ENCODE measurements around the gene RPL26. TPM values are rescaled to one million over a fixed set of nuclear protein-coding genes. Genes with fewer than 3 reads are reported as not detected.

RPL26 gene
- total and polyA plus RNA-seq, 2 donors (not counting 3 experiments of a cell fraction or from before 2014, with no cell fraction given) = 1,805 to 2,229 TPM

DNA sequence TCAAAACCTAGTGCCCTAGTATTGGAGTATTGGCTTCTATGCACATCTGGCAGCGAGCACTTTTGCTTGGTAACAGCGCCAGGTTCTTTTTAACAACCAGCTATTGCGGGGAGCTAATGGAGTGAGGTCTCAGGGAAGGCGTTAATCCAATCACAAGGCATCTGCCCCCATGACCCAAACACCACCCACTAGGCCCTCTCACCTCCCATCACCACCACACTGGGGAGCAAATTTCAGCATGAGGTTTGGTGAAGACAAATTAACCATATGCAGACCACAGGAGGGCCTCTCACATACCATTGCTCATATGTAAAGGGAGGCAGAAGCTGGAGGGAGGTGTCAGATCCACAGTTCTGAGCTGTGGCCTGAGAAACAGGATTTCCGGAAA is 44.2 kb downstream of the RPL26 start:
- H3K27me3 ChIP-seq (ENCODE audit: control insufficient read depth in 2 of 2, insufficient read depth in 2 of 2, low read length in 2 of 2) = peaks cover 0 to 1% of the 10 kb centered on the region in 2 experiments
- POLR2A ChIA-PET = no interaction called here
- no peaks in the 10 kb centered on the region for H3K79me2 ChIP-seq (ENCODE audit: control insufficient read depth, insufficient read depth, low read length)
- H3K9ac ChIP-seq (replicated peaks; ENCODE audit: extremely low read depth, insufficient read depth, low read length) = no peak overlapping the region
- FAIRE-seq = no peak
- no peak overlapping the region for H2AFZ ChIP-seq (ENCODE audit: low read depth, low read length)
- no peaks in the 10 kb centered on the region for H3K9me3 ChIP-seq (replicated peaks; ENCODE audit: control insufficient read depth, insufficient read depth, low read length)
- no peak overlapping the region for H3K27ac ChIP-seq (ENCODE audit: insufficient read depth, low read depth, low read length)
- no peak overlapping the region for H3K4me3 ChIP-seq (replicated peaks in 1 of 3; ENCODE audit: insufficient read depth in 1 of 3, low read depth in 1 of 3, low read length in 3 of 3)
- CTCF ChIA-PET = interaction anchor here (0.8 to 2.1 kb wide), 5 partner anchors 9 to 38 kb away, joined by 4 to 9 read pairs (median 9); partner anchors contain the start of gene KRABD2
- intact Hi-C loops (cut with micrococcal nuclease) (loop anchor here (10.0 kb wide), 1 partner anchor 1214 kb away; no protein-coding TSS in a partner anchor), dilution Hi-C loops (cut with MboI; ENCODE audit: extremely low pct_ligation_motif_present, low sequenced_read_pairs) (no loop called here)
- H3K4me2 ChIP-seq (ENCODE audit: insufficient read depth, low read length) = no peak overlapping the region
- TF ChIP-seq JUN (IDR thresholded peaks at IDR 0.05; ENCODE audit: borderline replicate concordance, insufficient read depth, insufficient read length, low read depth) (no peak), EZH2 (IDR thresholded peaks at IDR 0.05; ENCODE audit: borderline replicate concordance, low read depth, low read length, severe bottlenecking) (no peak), POLR2A (IDR thresholded peaks at IDR 0.05; ENCODE audit: low read depth, low read length) (no peak), MYC (IDR thresholded peaks at IDR 0.05; ENCODE audit: low read depth, low read length) (no peak), GATA2 (IDR thresholded peaks at IDR 0.05; ENCODE audit: insufficient read depth, insufficient read length, low read depth, low read length) (no peak), FOS (IDR thresholded peaks at IDR 0.05; ENCODE audit: borderline replicate concordance, insufficient read depth, low read length) (no peak), POLR2AphosphoS5 (IDR thresholded peaks at IDR 0.05; ENCODE audit: insufficient read depth, low read depth, low read length) (no peak)
- TF ChIP-seq, protein P1, sequence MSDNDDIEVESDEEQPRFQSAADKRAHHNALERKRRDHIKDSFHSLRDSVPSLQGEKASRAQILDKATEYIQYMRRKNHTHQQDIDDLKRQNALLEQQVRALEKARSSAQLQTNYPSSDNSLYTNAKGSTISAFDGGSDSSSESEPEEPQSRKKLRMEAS (IDR thresholded peaks at IDR 0.05; ENCODE audit: insufficient read depth, insufficient read length) = no peak
- TF ChIP-seq, protein P2, sequence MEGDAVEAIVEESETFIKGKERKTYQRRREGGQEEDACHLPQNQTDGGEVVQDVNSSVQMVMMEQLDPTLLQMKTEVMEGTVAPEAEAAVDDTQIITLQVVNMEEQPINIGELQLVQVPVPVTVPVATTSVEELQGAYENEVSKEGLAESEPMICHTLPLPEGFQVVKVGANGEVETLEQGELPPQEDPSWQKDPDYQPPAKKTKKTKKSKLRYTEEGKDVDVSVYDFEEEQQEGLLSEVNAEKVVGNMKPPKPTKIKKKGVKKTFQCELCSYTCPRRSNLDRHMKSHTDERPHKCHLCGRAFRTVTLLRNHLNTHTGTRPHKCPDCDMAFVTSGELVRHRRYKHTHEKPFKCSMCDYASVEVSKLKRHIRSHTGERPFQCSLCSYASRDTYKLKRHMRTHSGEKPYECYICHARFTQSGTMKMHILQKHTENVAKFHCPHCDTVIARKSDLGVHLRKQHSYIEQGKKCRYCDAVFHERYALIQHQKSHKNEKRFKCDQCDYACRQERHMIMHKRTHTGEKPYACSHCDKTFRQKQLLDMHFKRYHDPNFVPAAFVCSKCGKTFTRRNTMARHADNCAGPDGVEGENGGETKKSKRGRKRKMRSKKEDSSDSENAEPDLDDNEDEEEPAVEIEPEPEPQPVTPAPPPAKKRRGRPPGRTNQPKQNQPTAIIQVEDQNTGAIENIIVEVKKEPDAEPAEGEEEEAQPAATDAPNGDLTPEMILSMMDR (IDR thresholded peaks at IDR 0.05; ENCODE audit: extremely low read depth in 1 of 2, insufficient read depth in 1 of 2, low read depth in 1 of 2, low read length in 2 of 2) = no peak
- H3K36me3 ChIP-seq (ENCODE audit: control insufficient read depth in 2 of 2, extremely low read depth in 1 of 2, insufficient read depth in 2 of 2, low read length in 2 of 2) = no peaks in the 10 kb centered on the region
- no peak for DNase-seq (ENCODE audit: low read depth, low spot score)
- no TSS peak for BruUV-seq (replicated peaks)
- no peaks in the 10 kb centered on the region for H4K20me1 ChIP-seq (replicated peaks; ENCODE audit: control insufficient read depth, extremely low read depth, insufficient read depth, low read length)
- H3K4me1 ChIP-seq (ENCODE audit: control insufficient read depth, extremely low read depth, insufficient read depth, low read length) = no peaks in the 10 kb centered on the region
- H3K9me1 ChIP-seq (replicated peaks; ENCODE audit: control insufficient read depth, extremely low read depth, insufficient read depth, low read length) = no peaks in the 10 kb centered on the region

Data from endothelial cell of umbilical vein (primary cell).